A673 (cell line): ENCODE results near the gene CEMIP2. TPM values are rescaled to one million over a fixed set of nuclear protein-coding genes. Genes with fewer than 3 reads are reported as not detected.
A peak's percentile ranks its signal among the peaks of the same experiment; 100 is the strongest.

ENCODE experiments used
- BruUV-seq: library from RNA; stranded (reverse); fragments of 400-500 nt; replicated peaks from 2 replicates; lab custom pipeline; 2021; lab: Mats Ljungman, UMichigan
- CTCF ChIA-PET: fragments of 300-600 bp; sonication (Branson Sonifier 250); formaldehyde crosslinking; loops from one replicate; lab custom pipeline; 2022; ENCODE audit warnings: antibody characterized with exemption; lab: Charles Lee
- POLR2A ChIA-PET: fragments of 300-600 bp; sonication (Branson Sonifier 250); formaldehyde crosslinking; loops from one replicate; lab custom pipeline; 2022; ENCODE audit warnings: antibody characterized with exemption; ENCODE audit not compliant: low non-redundant PET; lab: Charles Lee
- DNase-seq: peaks from one replicate; pipeline ENCODE4 v3.0.0-alpha.2; 2015; ENCODE audit warnings: low spot score
- H3K27ac ChIP-seq: fragments of 200-600 bp; sonication (generic); 2 replicates; pipeline ENCODE4 v1.5.1; 2016; ENCODE audit warnings: mixed run types, low read depth, mild to moderate bottlenecking, mixed read lengths, antibody characterized with exemption, low read length; ENCODE audit not compliant: poor library complexity, severe bottlenecking
- H3K27me3 ChIP-seq: fragments of 200-600 bp; sonication (generic); replicated peaks from 2 replicates; pipeline ENCODE4 v1.6.1; 2017; ENCODE audit warnings: mixed run types, low read depth, mild to moderate bottlenecking, mixed read lengths, antibody characterized with exemption, low read length; ENCODE audit not compliant: insufficient read depth, poor library complexity
- H3K36me3 ChIP-seq: fragments of 200-600 bp; sonication (generic); 2 replicates; pipeline ENCODE4 v1.6.1; 2016; ENCODE audit warnings: mixed run types, mild to moderate bottlenecking, mixed read lengths, antibody characterized with exemption, low read length; ENCODE audit not compliant: insufficient read depth, poor library complexity, severe bottlenecking
- H3K4me1 ChIP-seq: fragments of 200-600 bp; sonication (generic); 2 replicates; pipeline ENCODE4 v1.6.1; 2017; ENCODE audit warnings: mixed run types, mild to moderate bottlenecking, mixed read lengths, antibody characterized with exemption, low read length; ENCODE audit not compliant: insufficient read depth, poor library complexity, severe bottlenecking
- H3K4me3 ChIP-seq: fragments of 200-600 bp; sonication (generic); 2 replicates; pipeline ENCODE4 v1.5.1; 2016; ENCODE audit warnings: low read depth, mixed run types, mild to moderate bottlenecking, mixed read lengths, low read length; ENCODE audit not compliant: poor library complexity, severe bottlenecking
- H3K9me3 ChIP-seq: fragments of 200-600 bp; sonication (generic); 2 replicates; pipeline ENCODE4 v1.6.1; 2016; ENCODE audit warnings: mixed run types, low read depth, mild to moderate bottlenecking, mixed read lengths, antibody characterized with exemption, low read length; ENCODE audit not compliant: poor library complexity, severe bottlenecking
- EZH2 ChIP-seq: fragments of 200-600 bp; sonication (generic); IDR thresholded peaks from 2 replicates; pipeline ENCODE4 v1.6.1; 2017; ENCODE audit warnings: borderline replicate concordance, low read depth, mild to moderate bottlenecking, mixed read lengths, antibody characterized with exemption, low read length; ENCODE audit not compliant: poor library complexity, severe bottlenecking
- intact Hi-C: fragments of 100-400 bp; cut with micrococcal nuclease; formaldehyde crosslinking; loops from one replicate; pipeline ENCODE4 v1.10.0; 2022; ENCODE audit not compliant: unreplicated experiment
- total RNA-seq: library from RNA; stranded (reverse); gene quantifications from 2 replicates; pipeline ENCODE4 v1.2.3, GENCODE V29; 2021
- TF ChIP-seq, protein P1 (sequence below): fragments of 300-800, 200-600 bp; sonication (generic); conservative IDR thresholded peaks from 2 replicates; pipeline ENCODE4 v1.5.1; 2017; ENCODE audit warnings: low read depth, mild to moderate bottlenecking, antibody characterized with exemption, low read length, moderate library complexity, mixed read lengths

The CEMIP2 gene
- total RNA-seq, 1 experiment from 2014 or later: 32.9 TPM

DNA sequence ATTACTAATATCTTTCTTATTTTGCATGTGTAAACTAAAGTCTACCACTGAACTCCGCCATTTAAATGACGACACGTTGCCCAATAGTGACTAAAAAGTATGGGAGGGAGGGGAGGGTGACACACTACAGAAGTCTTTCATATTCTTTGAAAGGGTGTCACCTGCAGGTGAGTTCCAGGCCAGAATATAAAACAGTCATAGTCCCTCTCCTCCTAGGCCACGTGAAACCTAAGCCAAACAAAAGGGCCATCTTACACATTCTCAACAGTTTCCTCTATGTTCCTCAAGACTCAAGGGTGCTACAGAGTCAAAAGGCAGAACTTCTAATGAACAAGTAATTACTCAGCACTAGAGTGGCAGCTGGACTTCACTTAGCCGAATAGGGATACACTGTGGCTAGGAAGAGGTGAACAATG, 6.4 kb downstream of the CEMIP2 start:
- Histone ChIP-seq H3K4me1 (peaks cover 71% of the 10 kb centered on the region), H3K27me3 (no peaks in the 10 kb centered on the region), H3K27ac (no peak overlapping the region), H3K4me3 (no peak overlapping the region), H3K9me3 (no peaks in the 10 kb centered on the region), H3K36me3 (no peaks in the 10 kb centered on the region)
- POLR2A ChIA-PET: no interaction called here
- no peak for DNase-seq
- CTCF ChIA-PET: no interaction called here
- no peak for TF ChIP-seq EZH2
- TF ChIP-seq, protein P1, sequence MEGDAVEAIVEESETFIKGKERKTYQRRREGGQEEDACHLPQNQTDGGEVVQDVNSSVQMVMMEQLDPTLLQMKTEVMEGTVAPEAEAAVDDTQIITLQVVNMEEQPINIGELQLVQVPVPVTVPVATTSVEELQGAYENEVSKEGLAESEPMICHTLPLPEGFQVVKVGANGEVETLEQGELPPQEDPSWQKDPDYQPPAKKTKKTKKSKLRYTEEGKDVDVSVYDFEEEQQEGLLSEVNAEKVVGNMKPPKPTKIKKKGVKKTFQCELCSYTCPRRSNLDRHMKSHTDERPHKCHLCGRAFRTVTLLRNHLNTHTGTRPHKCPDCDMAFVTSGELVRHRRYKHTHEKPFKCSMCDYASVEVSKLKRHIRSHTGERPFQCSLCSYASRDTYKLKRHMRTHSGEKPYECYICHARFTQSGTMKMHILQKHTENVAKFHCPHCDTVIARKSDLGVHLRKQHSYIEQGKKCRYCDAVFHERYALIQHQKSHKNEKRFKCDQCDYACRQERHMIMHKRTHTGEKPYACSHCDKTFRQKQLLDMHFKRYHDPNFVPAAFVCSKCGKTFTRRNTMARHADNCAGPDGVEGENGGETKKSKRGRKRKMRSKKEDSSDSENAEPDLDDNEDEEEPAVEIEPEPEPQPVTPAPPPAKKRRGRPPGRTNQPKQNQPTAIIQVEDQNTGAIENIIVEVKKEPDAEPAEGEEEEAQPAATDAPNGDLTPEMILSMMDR: no peak
- intact Hi-C loops: no loop called here
- BruUV-seq: no TSS peak

DNA sequence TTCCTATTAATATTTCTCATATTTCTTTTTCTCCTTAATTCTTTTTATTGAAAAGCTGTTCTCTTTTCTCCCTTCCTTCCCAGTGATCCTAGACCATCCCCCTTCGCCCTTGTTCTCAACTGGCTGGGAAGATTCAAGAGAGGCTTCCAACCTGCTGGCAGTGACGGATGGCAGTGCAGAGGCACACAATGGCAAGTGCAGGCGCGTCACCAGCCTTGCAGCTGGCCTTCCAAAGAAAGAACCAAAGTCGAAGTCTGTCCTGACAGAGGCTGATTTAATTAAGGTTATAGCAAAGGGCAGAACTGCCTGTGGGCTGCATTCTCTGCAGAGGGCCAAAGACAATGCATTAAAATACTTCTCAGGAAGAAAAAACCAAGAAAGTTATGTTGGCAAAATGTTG, 7.4 kb downstream of the CEMIP2 start:
- H3K4me1 ChIP-seq: peaks cover 68% of the 10 kb centered on the region
- no peaks in the 10 kb centered on the region for H3K9me3 ChIP-seq
- CTCF ChIA-PET: no interaction called here
- intact Hi-C loops: no loop called here
- no peak overlapping the region for H3K27ac ChIP-seq
- TF ChIP-seq, protein P1: no peak
- TF ChIP-seq EZH2: no peak
- POLR2A ChIA-PET: interaction anchor here (0.6 kb wide), 1 partner anchor 311 kb away, joined by 4 read pairs; no protein-coding TSS in a partner anchor
- H3K36me3 ChIP-seq: no peaks in the 10 kb centered on the region
- DNase-seq: peak; percentile 26
- H3K4me3 ChIP-seq: no peak overlapping the region
- H3K27me3 ChIP-seq: no peaks in the 10 kb centered on the region
- BruUV-seq: no TSS peak

DNA sequence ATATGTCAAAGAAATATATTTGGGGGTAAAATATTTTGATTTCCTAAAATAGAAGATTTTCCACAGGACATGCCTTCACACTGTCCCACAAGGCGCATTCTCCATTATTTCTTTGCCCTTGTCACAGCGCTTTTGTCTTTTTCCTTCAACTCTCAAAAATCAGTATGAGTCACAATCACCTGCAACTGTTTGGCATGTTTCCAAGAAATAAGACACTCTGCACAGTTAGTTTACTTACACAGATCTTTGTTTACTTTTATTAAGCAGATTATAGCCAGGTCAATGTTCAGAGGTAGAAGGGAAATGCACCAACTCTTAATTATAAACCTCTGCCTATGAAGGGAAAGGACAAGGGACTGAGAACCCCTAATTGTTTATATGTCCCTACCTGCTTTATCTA, 9.5 kb downstream of the CEMIP2 start:
- Histone ChIP-seq H3K27me3 (no peaks in the 10 kb centered on the region), H3K27ac (no peak overlapping the region), H3K9me3 (no peaks in the 10 kb centered on the region), H3K4me3 (no peak overlapping the region), H3K36me3 (no peaks in the 10 kb centered on the region), H3K4me1 (peaks cover 57% of the 10 kb centered on the region)
- CTCF ChIA-PET: no interaction called here
- no peak for TF ChIP-seq EZH2
- TF ChIP-seq, protein P1: no peak
- no TSS peak for BruUV-seq
- peak; percentile 20 for DNase-seq
- intact Hi-C loops: no loop called here
- POLR2A ChIA-PET: no interaction called here
